Endothelial cell of umbilical vein (primary cell): ENCODE measurements around the gene PHPT1. TPM values are rescaled to one million over a fixed set of nuclear protein-coding genes. Genes with fewer than 3 reads are reported as not detected.
"Not testable (repeated sequence)": the region's sequence is repeated elsewhere in the genome, so short reads cannot be mapped to it uniquely, and the experiment has no call there.

Experiments
- BruUV-seq: library from RNA; stranded (reverse); fragments of 400-500 nt; replicated peaks from 2 replicates; lab custom pipeline; 2021; lab: Mats Ljungman, UMichigan
- CTCF ChIA-PET: fragments of 300-600, 350-600 bp; sonication (Branson Sonifier 250); formaldehyde crosslinking; loops from one replicate; lab custom pipeline; 2021; ENCODE audit warnings: antibody characterized with exemption, inconsistent platforms; lab: Charles Lee
- POLR2A ChIA-PET: fragments of 300-600, 350-600 bp; sonication (Branson Sonifier 250); formaldehyde crosslinking; loops from one replicate; lab custom pipeline; 2021; ENCODE audit warnings: antibody characterized with exemption, inconsistent platforms; lab: Charles Lee
- DNase-seq: peaks from one replicate; pipeline ENCODE4 v3.0.0-alpha.2; 2011; ENCODE audit warnings: low read depth, low spot score
- FAIRE-seq: peaks from 2 replicates; lab custom pipeline; 2011; peaks lifted over from hg19 to GRCh38; lab: Jason Lieb, UNC
- H2AFZ ChIP-seq: 2 replicates; pipeline ENCODE4 v1.6.0; 2012; ENCODE audit warnings: low read depth, low read length, control low read depth, inconsistent platforms
- H3K27ac ChIP-seq: 2 replicates; pipeline ENCODE4 v1.5.1; 2011; ENCODE audit warnings: low read depth, mild to moderate bottlenecking, control low read depth, low read length, moderate library complexity; ENCODE audit not compliant: insufficient read depth
- H3K27me3 ChIP-seq, 2 experiments: 2 replicates each; pipeline versions ENCODE4 v1.6.0 to v1.6.1; 2011; ENCODE audit warnings: low read length in 2 of 2, mixed read lengths in 1 of 2; ENCODE audit not compliant: control insufficient read depth in 2 of 2, insufficient read depth in 2 of 2
- H3K36me3 ChIP-seq, 2 experiments: 2 replicates in 1 of 2; 3 replicates in 1 of 2; pipeline ENCODE4 v1.5.1; 2011; ENCODE audit warnings: low read length in 2 of 2, mild to moderate bottlenecking in 1 of 2, moderate library complexity in 1 of 2; ENCODE audit not compliant: control insufficient read depth in 2 of 2, insufficient read depth in 2 of 2; ENCODE audit errors: extremely low read depth in 1 of 2
- H3K4me1 ChIP-seq: 3 replicates; pipeline ENCODE4 v1.5.1; 2011; ENCODE audit warnings: mild to moderate bottlenecking, low read length; ENCODE audit not compliant: control insufficient read depth, insufficient read depth; ENCODE audit errors: extremely low read depth
- H3K4me2 ChIP-seq: 2 replicates; pipeline ENCODE4 v1.6.1; 2011; ENCODE audit warnings: low read length, control low read depth, mixed read lengths; ENCODE audit not compliant: insufficient read depth
- H3K4me3 ChIP-seq, 3 experiments: fragments of 200-600 bp in 1 of 3; sonication (generic), shearing (Covaris generic) in 1 of 3; replicated peaks in 1 of 3; 2 replicates each; pipeline ENCODE4 v1.5.1; 2011 to 2016; ENCODE audit warnings: control low read depth in 3 of 3, low read length in 3 of 3, mild to moderate bottlenecking in 2 of 3, inconsistent platforms in 1 of 3, low read depth in 1 of 3, moderate library complexity in 1 of 3; ENCODE audit not compliant: insufficient read depth in 1 of 3
- H3K79me2 ChIP-seq: 2 replicates; pipeline ENCODE4 v1.6.0; 2012; ENCODE audit warnings: low read length, inconsistent platforms; ENCODE audit not compliant: control insufficient read depth, insufficient read depth
- H3K9ac ChIP-seq: replicated peaks from 2 replicates; pipeline ENCODE3; 2011; ENCODE audit warnings: low read length, control low read depth; ENCODE audit not compliant: insufficient read depth; ENCODE audit errors: extremely low read depth
- H3K9me1 ChIP-seq: replicated peaks from 3 replicates; pipeline ENCODE4 v1.6.0; 2011; ENCODE audit warnings: mild to moderate bottlenecking, low read length; ENCODE audit not compliant: control insufficient read depth, insufficient read depth; ENCODE audit errors: extremely low read depth
- H3K9me3 ChIP-seq: replicated peaks from 2 replicates; pipeline ENCODE4 v1.5.1; 2012; ENCODE audit warnings: low read length, inconsistent platforms; ENCODE audit not compliant: control insufficient read depth, insufficient read depth
- H4K20me1 ChIP-seq: replicated peaks from 2 replicates; pipeline ENCODE3; 2011; ENCODE audit warnings: mild to moderate bottlenecking, low read length; ENCODE audit not compliant: control insufficient read depth, insufficient read depth; ENCODE audit errors: extremely low read depth
- CTCF ChIP-seq, 2 donors: IDR thresholded peaks; 1 replicate in 1 of 2; 2 replicates in 1 of 2; pipeline ENCODE4 v1.5.1; 2011; ENCODE audit warnings: low read length in 2 of 2, mild to moderate bottlenecking in 2 of 2, moderate library complexity in 2 of 2, control low read depth in 1 of 2, inconsistent platforms in 1 of 2, low read depth in 1 of 2; ENCODE audit not compliant: insufficient read depth in 1 of 2; ENCODE audit errors: extremely low read depth in 1 of 2
- EZH2 ChIP-seq: IDR thresholded peaks from 2 replicates; pipeline ENCODE4 v1.6.1; 2012; ENCODE audit warnings: borderline replicate concordance, low read depth, mild to moderate bottlenecking, moderate library complexity, low read length, inconsistent platforms; ENCODE audit not compliant: severe bottlenecking
- FOS ChIP-seq: IDR thresholded peaks from 2 replicates; pipeline ENCODE4 v1.6.1; 2011; ENCODE audit warnings: mild to moderate bottlenecking, low read length, moderate library complexity, borderline replicate concordance; ENCODE audit not compliant: insufficient read depth
- GATA2 ChIP-seq: IDR thresholded peaks from 2 replicates; pipeline ENCODE4 v1.7.0; 2011; ENCODE audit warnings: low read depth, mild to moderate bottlenecking, moderate library complexity, mixed read lengths, low read length; ENCODE audit not compliant: insufficient read length, insufficient read depth
- JUN ChIP-seq: IDR thresholded peaks from 2 replicates; pipeline ENCODE4 v1.6.1; 2011; ENCODE audit warnings: borderline replicate concordance, low read depth; ENCODE audit not compliant: insufficient read length, insufficient read depth
- MAX ChIP-seq: IDR thresholded peaks from 2 replicates; pipeline ENCODE4 v1.6.1; 2011; ENCODE audit not compliant: insufficient read depth, insufficient read length
- MYC ChIP-seq: IDR thresholded peaks from one replicate; pipeline ENCODE4 v1.6.1; 2011; ENCODE audit warnings: mild to moderate bottlenecking, low read depth, low read length
- POLR2A ChIP-seq: IDR thresholded peaks from 2 replicates; pipeline ENCODE4 v1.6.1; 2012; ENCODE audit warnings: low read depth, mild to moderate bottlenecking, control low read depth, low read length
- POLR2AphosphoS5 ChIP-seq: IDR thresholded peaks from 2 replicates; pipeline ENCODE4 v1.6.1; 2012; ENCODE audit warnings: low read depth, mild to moderate bottlenecking, control low read depth, low read length, moderate library complexity; ENCODE audit not compliant: insufficient read depth
- dilution Hi-C: fragments of 300-500 bp; cut with MboI; formaldehyde crosslinking; loops from one replicate; pipeline ENCODE4 v1.15.0; 2019; ENCODE audit warnings: low sequenced_read_pairs; ENCODE audit not compliant: extremely low pct_ligation_motif_present
- intact Hi-C: fragments of 100-400 bp; cut with micrococcal nuclease; formaldehyde crosslinking; loops from one replicate; pipeline ENCODE4 v1.10.0; 2022
- polyA plus RNA-seq, 4 experiments: library from polyadenylated mRNA; depleted of rRNA in 3 of 4; stranded (reverse) in 3 of 4; unstranded in 1 of 4; fragments of >200 nt; gene quantifications; 2 replicates each; pipeline versions ENCODE4 v1.2.1 to v1.2.3, GENCODE V29; 2011 to 2012; ENCODE audit warnings: missing spikeins in 1 of 4
- total RNA-seq: library from RNA; stranded (reverse); gene quantifications from 2 replicates; pipeline ENCODE4 v1.2.3, GENCODE V29; 2021

Gene PHPT1
- total and polyA plus RNA-seq, 2 donors (not counting 3 experiments of a cell fraction or from before 2014, with no cell fraction given) = 139 to 319 TPM

- intact Hi-C loops = no loop called here
- peaks cover 7 to 30% of the 10 kb centered on the region in 2 experiments for H3K36me3 ChIP-seq
- POLR2A ChIA-PET = no interaction called here
- no peaks in the 10 kb centered on the region for H3K79me2 ChIP-seq
- FAIRE-seq = no peak
- CTCF ChIA-PET = interaction anchor here (2.8 kb wide), 1 partner anchor 9 kb away, joined by 11 read pairs; the partner anchor contains the start of gene AJM1
- H3K4me1 ChIP-seq = no peaks in the 10 kb centered on the region
- H3K4me2 ChIP-seq = no peak overlapping the region
- no peak for DNase-seq
- H4K20me1 ChIP-seq = no peaks in the 10 kb centered on the region
- H3K27me3 ChIP-seq = no peaks in the 10 kb centered on the region
- H3K9ac ChIP-seq = no peak overlapping the region
- no peak overlapping the region for H2AFZ ChIP-seq
- H3K9me3 ChIP-seq = no peaks in the 10 kb centered on the region
- no peak overlapping the region for H3K4me3 ChIP-seq
- BruUV-seq = no TSS peak
- TF ChIP-seq CTCF (IDR thresholded peaks at IDR 0.05; ENCODE audit: extremely low read depth in 1 of 2, insufficient read depth in 1 of 2, low read depth in 1 of 2, low read length in 2 of 2) (no peak), POLR2A (no peak), EZH2 (no peak), POLR2AphosphoS5 (no peak), GATA2 (no peak), MYC (no peak), FOS (no peak), MAX (no peak), JUN (no peak)
- no peaks in the 10 kb centered on the region for H3K9me1 ChIP-seq
- dilution Hi-C loops = no loop called here
- no peak overlapping the region for H3K27ac ChIP-seq
Observed at GRCh38 chr9:136832581-136832980, 16.6 kb upstream of the PHPT1 start.

- POLR2A ChIA-PET, H3K27me3 ChIP-seq, H3K4me1 ChIP-seq, DNase-seq, dilution Hi-C loops, H3K9me1 ChIP-seq, H2AFZ ChIP-seq, H4K20me1 ChIP-seq, FAIRE-seq, H3K9me3 ChIP-seq, H3K79me2 ChIP-seq, H3K27ac ChIP-seq, H3K4me2 ChIP-seq, H3K9ac ChIP-seq, intact Hi-C loops, H3K4me3 ChIP-seq, BruUV-seq: not testable (repeated sequence)
- CTCF ChIA-PET = interaction anchor here (2.8 kb wide), 1 partner anchor 8 kb away, joined by 11 read pairs; the partner anchor contains the start of gene AJM1
- H3K36me3 ChIP-seq = peaks cover 7 to 25% of the 10 kb centered on the region in 2 experiments
Observed at GRCh38 chr9:136833381-136834048, 15.7 kb upstream of the PHPT1 start.
